ENCODE results near the gene PSMA3. TPM values are rescaled to one million over a fixed set of nuclear protein-coding genes. Genes with fewer than 3 reads are reported as not detected.

Gene PSMA3
- total RNA-seq, 1 donor: 159 TPM

DNA sequence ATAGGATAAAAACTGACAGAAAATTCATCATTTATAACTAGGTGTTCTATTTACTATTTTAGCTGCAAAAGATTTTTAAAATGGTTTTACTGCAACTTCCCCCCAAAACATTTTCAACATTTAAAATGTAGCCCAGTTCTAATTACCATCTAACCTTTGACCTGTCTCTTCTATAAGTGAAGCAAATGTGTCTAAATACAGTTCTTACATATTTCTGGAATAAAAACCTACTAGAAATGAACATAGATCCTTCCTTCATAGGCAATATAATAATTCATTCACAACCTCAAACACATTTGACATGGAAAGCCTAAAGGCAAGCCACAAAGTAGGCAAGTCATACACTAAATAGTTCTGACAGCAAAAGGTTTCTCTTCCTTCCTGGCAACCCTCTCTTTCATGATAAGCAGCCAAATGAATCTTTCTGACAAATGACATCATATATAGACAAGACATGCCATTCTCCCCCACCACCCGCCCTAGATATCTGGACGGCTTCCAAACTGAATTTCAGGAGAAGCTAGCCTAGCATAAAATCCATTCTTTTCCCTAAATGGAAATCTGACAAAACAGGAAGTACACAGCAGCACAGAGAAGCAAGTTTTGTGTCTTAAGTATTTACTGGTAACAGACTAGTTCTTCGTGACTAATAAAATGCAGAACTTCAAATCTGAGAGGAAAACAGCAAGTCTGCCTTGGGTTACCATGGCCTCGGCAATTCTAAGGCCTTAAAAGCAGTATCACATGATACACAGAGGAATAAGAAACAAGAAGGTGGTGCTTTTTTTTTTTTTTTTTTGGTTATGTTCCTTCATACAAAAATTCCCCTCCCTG, 36.5 kb downstream of the PSMA3 start:
- peak overlapping the region; percentile 23 for H3K4me3 ChIP-seq (ENCODE audit: low read depth, low read length)
- TF ChIP-seq, protein P1, sequence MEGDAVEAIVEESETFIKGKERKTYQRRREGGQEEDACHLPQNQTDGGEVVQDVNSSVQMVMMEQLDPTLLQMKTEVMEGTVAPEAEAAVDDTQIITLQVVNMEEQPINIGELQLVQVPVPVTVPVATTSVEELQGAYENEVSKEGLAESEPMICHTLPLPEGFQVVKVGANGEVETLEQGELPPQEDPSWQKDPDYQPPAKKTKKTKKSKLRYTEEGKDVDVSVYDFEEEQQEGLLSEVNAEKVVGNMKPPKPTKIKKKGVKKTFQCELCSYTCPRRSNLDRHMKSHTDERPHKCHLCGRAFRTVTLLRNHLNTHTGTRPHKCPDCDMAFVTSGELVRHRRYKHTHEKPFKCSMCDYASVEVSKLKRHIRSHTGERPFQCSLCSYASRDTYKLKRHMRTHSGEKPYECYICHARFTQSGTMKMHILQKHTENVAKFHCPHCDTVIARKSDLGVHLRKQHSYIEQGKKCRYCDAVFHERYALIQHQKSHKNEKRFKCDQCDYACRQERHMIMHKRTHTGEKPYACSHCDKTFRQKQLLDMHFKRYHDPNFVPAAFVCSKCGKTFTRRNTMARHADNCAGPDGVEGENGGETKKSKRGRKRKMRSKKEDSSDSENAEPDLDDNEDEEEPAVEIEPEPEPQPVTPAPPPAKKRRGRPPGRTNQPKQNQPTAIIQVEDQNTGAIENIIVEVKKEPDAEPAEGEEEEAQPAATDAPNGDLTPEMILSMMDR (IDR thresholded peaks at IDR 0.05; ENCODE audit: insufficient read depth, low read depth, low read length): no peak
- peak; percentile 89 for DNase-seq (ENCODE audit: low read depth)

DNA sequence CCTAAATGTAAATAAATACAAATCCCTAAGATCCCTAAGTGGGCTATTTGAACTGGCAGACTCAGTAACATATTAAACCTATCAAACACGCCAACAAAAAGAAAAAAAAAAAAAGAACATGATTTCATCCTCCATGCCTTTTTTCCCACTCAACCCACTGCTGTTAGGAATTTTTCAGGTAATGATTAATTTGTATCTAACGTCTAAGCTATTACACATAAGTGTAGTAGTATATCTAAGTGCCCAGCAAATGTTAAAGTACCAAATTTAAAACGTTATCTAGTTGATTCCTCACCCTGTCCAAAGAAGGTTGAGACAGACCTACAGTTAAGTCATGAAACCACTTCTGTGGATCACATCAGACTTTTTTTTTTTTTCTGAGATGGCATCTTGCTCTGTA, 37.3 kb downstream of the PSMA3 start:
- no peak for DNase-seq (ENCODE audit: low read depth)
- no peak overlapping the region for H3K4me3 ChIP-seq (ENCODE audit: low read depth, low read length)
- TF ChIP-seq, protein P1 (IDR thresholded peaks at IDR 0.05; ENCODE audit: insufficient read depth, low read depth, low read length): no peak

DNA sequence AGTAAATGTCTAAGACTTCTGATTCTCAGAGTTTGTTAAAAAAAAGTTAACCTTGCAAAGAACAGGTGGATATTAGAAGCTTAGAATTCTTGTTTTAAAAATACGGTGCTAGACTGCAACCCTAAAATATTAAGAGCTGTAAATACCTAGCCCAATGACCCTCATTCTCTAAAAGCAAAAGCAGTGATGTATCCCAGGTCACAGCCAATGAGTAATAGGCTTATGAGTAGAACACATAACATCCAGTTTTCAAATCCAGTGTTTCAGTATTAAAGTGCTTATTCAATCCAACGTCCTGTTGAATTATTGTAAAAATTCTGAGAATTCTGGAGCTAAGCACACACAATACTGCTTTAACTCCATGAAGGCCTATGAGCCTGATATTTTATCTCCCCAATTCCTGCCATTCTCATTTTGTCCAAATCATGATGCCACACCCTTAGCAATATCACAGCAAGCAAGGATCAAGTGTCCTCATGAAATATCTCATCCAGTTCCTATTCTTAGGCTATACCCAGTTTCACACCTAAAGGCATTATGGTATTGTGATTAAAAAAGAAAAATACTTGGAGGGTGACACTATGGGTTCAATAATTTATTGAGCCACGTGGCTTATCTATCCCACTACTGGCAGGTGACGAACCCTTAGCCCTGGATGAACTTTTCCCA, 38.4 kb downstream of the PSMA3 start:
- no peak overlapping the region for H3K4me3 ChIP-seq (ENCODE audit: low read depth, low read length)
- TF ChIP-seq, protein P1 (IDR thresholded peaks at IDR 0.05; ENCODE audit: insufficient read depth, low read depth, low read length): no peak
- no peak for DNase-seq (ENCODE audit: low read depth)

DNA sequence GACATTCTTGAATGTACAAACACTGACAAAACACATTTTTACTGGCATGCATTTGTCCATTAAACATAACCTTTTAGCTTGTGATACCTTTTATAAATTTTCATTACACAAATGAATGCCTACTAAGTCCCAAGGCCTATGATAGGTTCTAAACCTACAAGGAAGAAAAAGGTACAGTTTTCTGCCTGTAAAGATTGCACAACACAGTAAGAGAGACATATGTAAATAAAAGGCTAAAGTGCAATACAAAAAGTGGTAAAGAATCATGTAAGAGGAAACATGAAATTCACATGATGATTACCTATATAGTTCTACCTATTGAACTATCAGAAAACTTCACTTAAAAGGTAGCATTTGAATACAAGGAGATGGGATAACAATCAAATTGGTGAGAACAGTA, 39.1 kb downstream of the PSMA3 start:
- no peak for DNase-seq (ENCODE audit: low read depth)
- H3K4me3 ChIP-seq (ENCODE audit: low read depth, low read length): no peak overlapping the region
- TF ChIP-seq, protein P1 (IDR thresholded peaks at IDR 0.05; ENCODE audit: insufficient read depth, low read depth, low read length): no peak

DNA sequence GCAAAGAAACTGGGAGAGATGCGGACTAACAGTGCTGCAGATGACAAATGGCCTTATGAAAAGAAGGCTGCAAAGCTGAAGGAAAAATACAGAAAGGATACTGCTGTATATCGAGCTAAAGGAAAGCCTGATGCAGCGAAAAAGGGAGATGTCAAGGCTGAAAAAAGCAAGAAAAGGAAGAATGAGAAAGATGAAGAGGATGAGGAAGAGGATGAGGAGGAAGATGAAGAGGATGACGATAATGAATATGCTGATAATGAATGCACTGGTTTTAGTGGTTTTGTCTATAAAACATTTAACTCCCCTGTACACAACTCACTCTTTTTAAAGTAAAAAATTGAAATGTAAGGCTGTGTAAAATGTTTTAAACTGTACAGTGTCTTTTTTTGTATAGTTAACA, 40.5 kb downstream of the PSMA3 start:
- no peak overlapping the region for H3K4me3 ChIP-seq (ENCODE audit: low read depth, low read length)
- no peak for DNase-seq (ENCODE audit: low read depth)
- TF ChIP-seq, protein P1 (IDR thresholded peaks at IDR 0.05; ENCODE audit: insufficient read depth, low read depth, low read length): no peak

DNA sequence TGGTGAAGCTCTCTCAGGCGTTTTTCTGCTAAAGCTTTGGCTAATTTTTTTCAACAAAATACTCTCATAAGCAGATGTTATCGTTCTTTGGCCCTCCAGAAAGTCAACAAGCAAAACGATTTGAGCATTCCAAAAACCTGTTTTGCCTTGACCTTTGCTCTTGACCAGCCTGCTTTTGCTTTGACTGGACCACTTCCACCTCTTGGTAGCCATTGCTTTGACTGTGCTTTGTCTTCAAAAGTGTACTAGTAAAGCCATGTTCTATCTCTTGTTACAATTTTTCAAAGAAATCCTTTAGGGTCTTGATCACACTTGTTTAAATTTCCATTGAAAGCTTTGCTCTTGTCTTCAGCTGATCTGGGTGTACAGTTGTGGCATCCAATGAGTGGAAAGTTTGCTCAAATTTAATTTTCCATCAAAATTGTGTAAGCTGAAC, 43.0 kb downstream of the PSMA3 start:
- TF ChIP-seq, protein P1 (IDR thresholded peaks at IDR 0.05; ENCODE audit: insufficient read depth, low read depth, low read length): no peak
- no peak overlapping the region for H3K4me3 ChIP-seq (ENCODE audit: low read depth, low read length)
- DNase-seq (ENCODE audit: low read depth): peak; percentile 55
